Muscle of leg (tissue), 11 donors: Measurements from ENCODE around the gene PDF. TPM values are rescaled to one million over a fixed set of nuclear protein-coding genes. Genes with fewer than 3 reads are reported as not detected.

Experiments
- DNase-seq: peaks from one replicate; pipeline ENCODE4 v3.0.0; 2013
- H3K27ac ChIP-seq: one replicate; pipeline ENCODE4 v1.5.1; 2013; ENCODE audit warnings: mild to moderate bottlenecking, low read length, control low read depth
- H3K27me3 ChIP-seq: one replicate; pipeline ENCODE4 v1.6.1; 2013; ENCODE audit warnings: low read length; ENCODE audit not compliant: control insufficient read depth, insufficient read depth
- H3K36me3 ChIP-seq: one replicate; pipeline ENCODE4 v1.6.1; 2013; ENCODE audit warnings: low read length; ENCODE audit not compliant: control insufficient read depth, insufficient read depth
- H3K4me1 ChIP-seq: one replicate; pipeline ENCODE4 v1.6.1; 2013; ENCODE audit warnings: low read length; ENCODE audit not compliant: control insufficient read depth, insufficient read depth
- H3K4me3 ChIP-seq: one replicate; pipeline ENCODE4 v1.5.1; 2013; ENCODE audit warnings: low read length, control low read depth
- H3K9me3 ChIP-seq: replicated peaks from 2 replicates; pipeline ENCODE4 v1.6.1; 2013; ENCODE audit warnings: low read depth, low read length; ENCODE audit not compliant: control insufficient read depth
- WGBS: methylation state at CpG from one replicate; pipeline ENCODE4 v1.1.5; 2013; ENCODE audit warnings: missing lambda C conversion rate; ENCODE audit not compliant: insufficient coverage; 5-methylcytosine and 5-hydroxymethylcytosine counted together
- polyA plus RNA-seq, 8 donors: library from polyadenylated mRNA; unstranded; fragments of 120-200 nt; gene quantifications; one replicate each; pipeline versions ENCODE4 v1.2.1 to v1.2.3, GENCODE V29; 2013; ENCODE audit warnings: inconsistent platforms in 1 of 8, low replicate concordance in 1 of 8; ENCODE audit not compliant: insufficient read length in 8 of 8, insufficient read depth in 1 of 8
- total RNA-seq: library from RNA; stranded (reverse); fragments of 120-200 nt; gene quantifications from one replicate; pipeline ENCODE4 v1.2.4, GENCODE V29; 2013

Gene PDF
- total and polyA plus RNA-seq, 9 donors = 5.9 to 8.1 (median 6.5) TPM

DNA sequence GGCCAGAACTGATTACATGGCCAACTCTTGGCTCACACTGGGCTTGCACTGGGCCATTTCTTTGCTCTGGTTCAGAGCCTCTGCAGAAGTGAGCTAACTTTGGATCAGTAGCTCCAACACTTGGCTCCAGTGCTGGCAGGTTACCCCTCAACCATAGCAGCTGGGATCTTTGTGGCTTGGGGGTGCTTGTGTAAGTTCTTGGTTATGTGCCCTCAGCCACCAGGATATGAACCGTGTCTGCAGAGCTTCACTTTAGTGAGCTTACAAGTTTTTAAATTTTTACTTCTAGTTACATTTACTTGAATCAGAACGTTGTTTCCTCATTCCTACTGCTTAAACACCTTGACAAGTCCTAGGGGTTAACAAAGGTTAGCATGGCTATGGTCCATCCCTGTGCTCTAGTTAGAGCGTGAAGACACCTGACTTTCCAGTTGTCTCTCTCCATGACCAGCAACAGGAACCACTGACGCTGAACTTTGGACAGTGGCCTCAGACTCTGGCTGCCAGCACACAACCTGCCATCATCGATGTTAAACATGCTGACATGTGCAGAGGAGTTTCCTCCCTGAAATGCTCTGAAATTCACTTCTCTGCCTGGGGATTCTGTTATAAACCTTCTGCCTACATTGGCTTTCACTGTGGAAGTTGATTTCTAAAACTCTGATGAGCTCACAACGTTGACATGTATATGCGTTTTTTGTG, 4.1 kb downstream of the PDF start:
- H3K4me1 ChIP-seq = peaks cover 27% of the 10 kb centered on the region
- H3K27ac ChIP-seq = no peak overlapping the region
- no peak for DNase-seq
- no peaks in the 10 kb centered on the region for H3K27me3 ChIP-seq
- H3K9me3 ChIP-seq = no peaks in the 10 kb centered on the region
- WGBS = 64% methylated on average over 4 of the region's 7 CpGs
- H3K4me3 ChIP-seq = no peak overlapping the region
- H3K36me3 ChIP-seq = peaks cover 54% of the 10 kb centered on the region

DNA sequence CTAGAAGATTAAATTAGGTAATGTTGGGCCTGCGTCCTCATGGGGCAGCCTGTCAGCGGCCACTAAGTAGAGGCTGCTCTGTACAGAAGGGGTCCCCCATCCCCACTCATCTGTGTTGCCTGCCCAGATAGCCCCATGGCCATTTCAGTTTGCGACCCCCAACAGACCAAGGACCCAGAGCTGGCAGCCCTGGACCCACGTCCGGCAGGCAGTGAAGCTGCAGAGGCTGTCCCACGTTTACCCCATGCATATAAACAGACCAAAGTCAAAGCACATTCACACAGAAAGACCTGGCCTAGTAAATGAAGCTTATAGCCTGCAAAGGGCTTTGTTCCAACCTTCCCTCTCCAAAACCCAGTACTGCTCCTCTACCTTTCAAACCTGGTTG, 4.6 kb downstream of the PDF start:
- peaks cover 23% of the 10 kb centered on the region for H3K4me1 ChIP-seq

DNA sequence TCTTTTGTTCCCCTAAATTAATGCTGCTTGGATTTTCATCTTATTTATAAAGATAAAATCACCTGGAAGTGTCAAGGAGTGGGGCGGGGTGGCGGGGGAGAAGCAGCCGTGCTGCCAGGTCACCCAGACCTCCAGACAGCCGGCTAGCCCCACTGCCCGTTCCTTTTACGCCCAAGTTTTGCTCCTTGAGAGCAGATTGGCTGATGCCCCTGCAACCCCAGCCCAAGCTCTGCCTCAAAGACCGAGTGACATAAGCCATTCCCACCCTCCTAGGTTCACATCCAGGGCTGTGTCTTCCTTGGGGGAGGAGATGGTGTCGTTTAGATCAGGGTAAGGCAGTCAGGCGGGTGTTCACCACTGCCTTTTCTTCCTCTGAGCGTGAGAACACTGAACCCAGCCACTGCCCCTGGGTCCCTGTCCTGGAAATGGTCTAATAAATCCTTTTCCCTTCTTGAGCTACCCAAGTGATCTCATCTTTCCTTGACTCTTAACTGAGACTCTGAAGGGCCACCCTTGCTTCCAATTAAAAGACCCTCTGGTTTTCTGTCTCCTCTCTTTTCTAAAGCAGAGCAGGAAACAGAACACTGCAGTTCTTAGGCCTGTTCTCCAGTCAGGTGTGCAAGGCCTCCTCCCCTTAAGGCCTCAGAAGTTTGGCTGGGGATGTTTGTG, 5.7 kb downstream of the PDF start:
- H3K27ac ChIP-seq = no peak overlapping the region
- peaks cover 21% of the 10 kb centered on the region for H3K4me1 ChIP-seq
- peaks cover 70% of the 10 kb centered on the region for H3K36me3 ChIP-seq

More for the DNA sequence above, 4.6 kb downstream of the PDF start:
- H3K27ac ChIP-seq = no peak overlapping the region
- no peaks in the 10 kb centered on the region for H3K27me3 ChIP-seq
- WGBS = 87% methylated on average over 5 of the region's 6 CpGs
- H3K9me3 ChIP-seq = no peaks in the 10 kb centered on the region
- H3K4me3 ChIP-seq = no peak overlapping the region
- no peak for DNase-seq
- H3K36me3 ChIP-seq = peaks cover 59% of the 10 kb centered on the region

DNA sequence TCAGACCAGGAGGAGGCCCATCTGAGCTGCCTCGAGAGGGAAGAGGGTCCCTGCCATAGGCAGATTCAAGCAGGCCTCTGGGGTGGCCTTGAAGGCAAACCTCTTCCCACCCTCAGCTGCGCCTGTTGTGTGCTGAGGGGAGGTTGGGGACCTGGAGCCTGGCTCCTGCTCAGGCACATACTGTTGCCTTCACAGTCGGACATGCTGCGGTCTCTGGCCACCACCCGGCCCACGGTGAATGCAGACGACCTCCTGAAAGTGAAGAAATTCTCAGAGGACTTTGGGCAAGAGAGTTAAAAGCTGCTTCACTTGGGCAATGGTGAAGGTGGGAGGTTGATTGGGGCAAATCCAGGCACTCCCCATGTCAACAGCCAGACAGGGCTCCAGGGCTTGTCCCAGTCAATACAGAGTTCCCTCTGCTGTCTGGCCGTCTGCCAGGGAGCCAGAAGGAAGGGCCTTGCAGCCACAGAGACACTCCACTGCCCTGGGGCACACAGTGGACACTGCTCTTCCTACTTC, 6.3 kb downstream of the PDF start:
- DNase-seq = peak; percentile 56
- H3K4me1 ChIP-seq = peaks cover 14% of the 10 kb centered on the region

More for the DNA sequence above, 5.7 kb downstream of the PDF start:
- Histone ChIP-seq H3K4me3 (no peak overlapping the region), H3K27me3 (no peaks in the 10 kb centered on the region), H3K9me3 (no peaks in the 10 kb centered on the region)
- DNase-seq = no peak
- 80% methylated on average over 6 of the region's 10 CpGs for WGBS

DNA sequence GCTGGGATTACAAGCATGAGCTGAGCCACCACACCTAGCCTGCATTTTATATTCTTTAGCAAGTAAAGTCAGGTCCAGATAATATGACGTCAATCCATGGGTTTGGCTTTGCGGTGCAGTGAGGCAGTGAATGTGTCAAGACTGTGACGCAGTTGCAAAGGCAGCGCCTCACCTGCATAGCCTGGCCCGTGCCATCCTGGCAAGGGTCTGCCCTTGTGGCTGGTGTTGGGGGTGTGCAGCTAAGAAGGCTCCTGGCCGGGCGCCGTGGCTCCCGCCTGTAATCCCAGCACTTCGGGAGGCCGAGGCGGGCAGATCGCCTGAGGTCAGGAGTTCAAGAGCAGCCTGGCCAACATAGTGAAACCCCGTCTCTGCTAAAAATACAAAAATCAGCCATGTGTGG, 7.0 kb downstream of the PDF start:
- DNase-seq = no peak
- no peak overlapping the region for H3K27ac ChIP-seq
- peaks cover 78% of the 10 kb centered on the region for H3K36me3 ChIP-seq
- H3K4me1 ChIP-seq = peaks cover 8% of the 10 kb centered on the region
- WGBS = 86% methylated on average over 8 of the region's 14 CpGs
- H3K9me3 ChIP-seq = no peaks in the 10 kb centered on the region
- H3K4me3 ChIP-seq = no peak overlapping the region
- no peaks in the 10 kb centered on the region for H3K27me3 ChIP-seq

More for the DNA sequence above, 6.3 kb downstream of the PDF start:
- 71% methylated on average over 5 of the region's 8 CpGs for WGBS
- H3K27ac ChIP-seq = no peak overlapping the region
- H3K27me3 ChIP-seq = no peaks in the 10 kb centered on the region
- no peak overlapping the region for H3K4me3 ChIP-seq
- H3K36me3 ChIP-seq = peaks cover 76% of the 10 kb centered on the region
- no peaks in the 10 kb centered on the region for H3K9me3 ChIP-seq

DNA sequence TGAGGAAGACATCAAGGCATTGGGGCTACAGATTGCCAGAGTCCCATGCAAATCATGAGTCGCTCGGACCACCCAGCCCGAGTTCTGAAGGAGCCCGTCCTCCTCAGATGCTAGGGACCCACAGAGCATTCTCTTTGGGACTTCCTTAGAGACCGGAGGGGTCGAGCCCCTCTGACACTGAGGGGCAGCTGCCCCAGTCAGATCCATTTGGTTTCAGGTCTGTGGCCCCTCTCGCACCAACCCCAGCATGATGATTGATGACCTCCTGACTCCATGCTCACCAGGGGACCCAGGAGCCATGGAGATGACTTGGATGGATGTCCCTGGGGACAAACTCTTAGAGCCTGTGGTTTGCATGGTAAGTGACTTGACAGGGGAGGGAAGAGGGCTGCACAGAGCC, 8.0 kb downstream of the PDF start:
- H3K4me1 ChIP-seq = peaks cover 5% of the 10 kb centered on the region
- no peaks in the 10 kb centered on the region for H3K9me3 ChIP-seq
- H3K27me3 ChIP-seq = no peaks in the 10 kb centered on the region
- H3K4me3 ChIP-seq = no peak overlapping the region
- H3K27ac ChIP-seq = no peak overlapping the region
- peaks cover 79% of the 10 kb centered on the region for H3K36me3 ChIP-seq
- DNase-seq = no peak
- WGBS = 89% methylated on average over 6 of the region's 7 CpGs

DNA sequence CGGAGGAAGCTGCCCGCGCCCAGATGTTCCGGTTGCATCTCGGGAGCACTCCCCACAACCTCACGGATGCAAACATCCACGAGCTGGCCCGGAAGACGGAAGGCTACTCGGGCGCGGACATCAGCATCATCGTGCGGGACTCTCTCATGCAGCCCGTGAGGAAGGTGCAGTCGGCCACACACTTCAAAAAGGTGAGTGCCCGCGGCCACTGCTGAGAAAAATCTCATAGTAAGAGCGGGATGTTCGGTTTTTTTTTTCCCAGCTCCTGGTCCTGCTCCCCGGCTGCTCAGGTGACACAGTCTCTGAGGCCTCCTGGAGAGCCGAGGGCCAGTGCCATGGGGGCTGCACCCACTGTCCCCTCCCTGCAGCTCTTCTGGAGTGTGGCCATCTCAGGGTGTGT, 9.3 kb downstream of the PDF start:
- no peak for DNase-seq
- Histone ChIP-seq H3K4me3 (no peak overlapping the region), H3K4me1 (peaks cover 2% of the 10 kb centered on the region), H3K36me3 (peaks cover 87% of the 10 kb centered on the region), H3K27ac (no peak overlapping the region), H3K27me3 (no peaks in the 10 kb centered on the region), H3K9me3 (no peaks in the 10 kb centered on the region)
- WGBS = 93% methylated on average over 18 of the region's 22 CpGs

DNA sequence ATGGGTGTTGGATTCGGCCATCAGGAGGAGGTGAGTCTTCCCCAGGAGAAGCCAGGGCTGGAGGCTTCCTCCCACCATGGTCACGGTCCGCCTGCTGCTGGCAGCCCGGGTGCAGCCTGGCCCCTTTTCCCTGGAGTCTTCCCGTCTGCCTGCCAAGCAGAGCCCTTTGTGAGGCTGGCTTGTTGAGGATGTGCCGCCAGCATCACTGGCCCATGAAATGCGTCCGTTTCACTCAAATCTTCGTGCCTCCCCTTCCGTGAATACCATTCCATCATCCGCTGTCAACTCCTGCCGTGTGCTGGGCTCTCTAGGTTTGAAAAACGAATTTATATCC, 9.7 kb downstream of the PDF start:
- WGBS = 87% methylated on average over 12 of the region's 13 CpGs
- DNase-seq = no peak
- no peak overlapping the region for H3K27ac ChIP-seq

DNA sequence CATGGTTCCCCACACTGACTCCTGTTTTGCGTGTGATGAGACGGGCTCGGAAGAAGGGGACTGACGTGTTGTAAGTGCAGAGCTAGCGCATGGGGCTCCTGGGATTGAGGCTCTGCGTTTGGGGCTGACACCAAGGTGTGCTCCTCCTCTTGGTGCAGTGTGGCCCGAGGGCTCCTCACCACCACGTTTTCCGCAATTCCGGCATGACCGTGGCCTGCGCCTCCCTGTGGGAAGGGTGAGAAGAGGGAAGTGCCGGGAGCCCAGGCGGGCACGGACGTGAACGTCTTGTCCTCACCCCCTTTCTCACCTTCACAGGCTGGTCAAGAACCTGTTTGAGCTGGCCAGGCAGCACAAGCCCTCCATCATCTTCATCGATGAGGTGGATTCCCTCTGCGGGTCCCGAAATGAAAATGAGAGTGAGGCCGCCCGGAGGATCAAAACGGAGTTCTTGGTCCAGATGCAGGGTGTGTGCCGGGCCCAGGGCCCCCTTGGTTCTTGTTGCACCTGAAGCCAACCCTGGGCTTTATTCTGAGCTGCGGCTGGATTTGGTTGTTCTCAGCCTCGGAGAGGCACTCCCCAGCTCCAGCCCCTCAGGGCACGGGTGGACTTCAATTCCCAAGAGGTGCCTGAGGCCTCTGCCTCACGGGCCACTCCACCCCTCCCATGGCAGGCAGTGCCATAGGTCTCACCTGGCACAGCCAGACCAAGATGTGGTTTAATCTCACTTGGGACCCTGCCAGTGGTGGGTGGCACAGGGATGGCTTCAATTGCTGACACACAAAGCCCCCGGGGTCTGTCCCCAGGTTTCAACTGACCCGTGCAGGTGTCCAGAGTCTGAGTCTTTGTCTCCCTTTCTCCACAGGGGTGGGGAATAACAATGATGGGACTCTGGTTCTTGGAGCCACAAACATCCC, 10.3 kb downstream of the PDF start:
- no peak overlapping the region for H3K27ac ChIP-seq
- no peak overlapping the region for H3K4me3 ChIP-seq
- H3K27me3 ChIP-seq = no peaks in the 10 kb centered on the region
- H3K36me3 ChIP-seq = peaks cover 93% of the 10 kb centered on the region
- 88% methylated on average over 18 of the region's 30 CpGs for WGBS
- H3K4me1 ChIP-seq = peaks cover 2% of the 10 kb centered on the region
- DNase-seq = no peak
- H3K9me3 ChIP-seq = no peaks in the 10 kb centered on the region

More for the DNA sequence above, 9.7 kb downstream of the PDF start:
- H3K9me3 ChIP-seq = no peaks in the 10 kb centered on the region
- peaks cover 2% of the 10 kb centered on the region for H3K4me1 ChIP-seq
- peaks cover 88% of the 10 kb centered on the region for H3K36me3 ChIP-seq
- H3K4me3 ChIP-seq = no peak overlapping the region
- H3K27me3 ChIP-seq = no peaks in the 10 kb centered on the region

DNA sequence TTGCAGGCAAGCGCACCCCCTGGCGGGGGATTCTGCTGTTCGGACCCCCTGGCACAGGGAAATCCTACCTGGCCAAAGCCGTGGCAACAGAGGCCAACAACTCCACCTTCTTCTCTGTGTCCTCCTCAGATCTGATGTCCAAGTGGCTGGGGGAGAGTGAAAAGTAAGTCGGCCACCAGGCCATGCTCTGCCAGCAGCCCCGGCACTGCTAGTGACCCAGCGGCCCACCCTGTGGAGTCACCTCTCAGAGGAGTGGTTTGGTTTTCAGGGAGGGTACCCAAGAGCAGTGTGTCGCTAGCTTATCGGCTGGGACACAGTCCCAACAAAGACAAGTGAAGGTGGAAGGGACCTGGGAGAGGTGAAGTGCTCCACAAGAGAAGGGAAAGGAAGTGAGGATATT, 11.0 kb downstream of the PDF start:
- Histone ChIP-seq H3K36me3 (peaks cover 92% of the 10 kb centered on the region), H3K27me3 (no peaks in the 10 kb centered on the region), H3K4me3 (no peak overlapping the region), H3K4me1 (peaks cover 2% of the 10 kb centered on the region), H3K9me3 (no peaks in the 10 kb centered on the region), H3K27ac (no peak overlapping the region)
- no peak for DNase-seq
- 90% methylated on average over 9 of the region's 9 CpGs for WGBS
